HG02642 (cell line): ENCODE data around the gene FMNL2.

ENCODE experiments used
- ATAC-seq: cut with Tn5 transposase; IDR thresholded peaks from one replicate; pipeline ENCODE4 v1.9.1; 2021; ENCODE audit warnings: mild to moderate bottlenecking; ENCODE audit not compliant: unreplicated experiment, poor library complexity

FMNL2 gene

DNA sequence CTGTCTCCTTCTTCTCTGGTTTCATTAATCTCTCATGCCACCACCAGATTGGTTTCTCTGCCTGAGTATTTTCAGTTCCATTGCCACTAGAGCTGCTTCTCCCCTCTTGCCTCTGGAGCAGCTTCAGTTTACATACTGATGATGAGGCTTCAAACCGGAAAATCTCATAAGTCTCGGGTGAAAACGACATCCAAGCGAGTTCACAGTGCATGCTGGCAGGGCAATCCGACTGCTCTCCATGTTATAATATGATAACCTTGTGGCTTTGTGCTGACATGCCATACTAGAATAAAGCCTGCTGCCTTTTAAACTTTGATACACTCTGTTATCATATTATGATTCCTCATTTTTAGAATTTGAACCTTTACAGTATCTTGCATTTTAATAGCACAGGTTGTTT lies 228.8 kb downstream of the FMNL2 start:
- ATAC-seq, result no peak

GRCh38 chr2:152564754-152565551 lies 230.0 kb downstream of the FMNL2 start:
- ATAC-seq, result peak; percentile 84

DNA sequence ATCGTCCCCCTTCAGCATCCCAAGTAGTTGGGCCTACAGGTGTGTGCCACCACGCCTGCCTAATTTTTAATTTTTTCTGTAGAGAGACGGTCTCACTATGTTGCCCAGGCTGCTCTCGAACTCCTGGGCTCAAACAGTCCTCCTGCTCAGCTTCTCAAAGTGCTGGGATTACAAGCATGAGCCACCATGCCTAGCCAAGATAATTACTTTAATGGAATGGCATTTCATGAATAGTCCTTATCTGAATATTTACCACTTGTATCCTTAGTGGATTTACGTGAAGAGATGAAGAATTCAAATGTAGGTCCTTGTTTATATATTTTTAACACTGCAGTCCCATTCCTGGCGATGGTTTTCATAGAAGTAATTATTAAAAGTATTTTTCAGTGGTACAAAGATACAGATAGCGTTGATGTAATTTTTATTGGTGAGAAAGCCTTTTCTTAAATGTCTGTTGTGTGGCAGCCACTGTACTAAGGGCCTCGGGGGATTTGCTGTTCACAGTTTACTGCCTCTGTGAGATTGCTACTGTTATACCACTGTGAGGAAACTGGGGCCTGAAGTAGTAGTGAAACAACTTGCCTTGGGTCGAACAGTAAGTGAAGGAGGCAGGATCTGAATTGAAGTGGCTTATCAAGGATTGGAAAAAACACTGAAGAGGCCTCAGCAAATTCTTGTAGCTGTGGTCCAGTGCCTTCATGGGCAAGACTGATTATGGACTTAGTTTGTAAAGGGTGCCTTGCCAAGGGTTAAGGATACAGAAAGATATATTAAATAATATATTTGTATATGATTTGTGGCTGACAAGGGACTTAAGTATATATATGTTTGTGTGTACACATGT lies 231.1 kb downstream of the FMNL2 start:
- ATAC-seq, result peak; percentile 70

- peak; percentile 44 for ATAC-seq
These were observed 231.7 kb downstream of the FMNL2 start for GRCh38 chr2:152566728-152567069.

- ATAC-seq, result no peak
These were observed 233.6 kb downstream of the FMNL2 start for GRCh38 chr2:152568531-152568930.

DNA sequence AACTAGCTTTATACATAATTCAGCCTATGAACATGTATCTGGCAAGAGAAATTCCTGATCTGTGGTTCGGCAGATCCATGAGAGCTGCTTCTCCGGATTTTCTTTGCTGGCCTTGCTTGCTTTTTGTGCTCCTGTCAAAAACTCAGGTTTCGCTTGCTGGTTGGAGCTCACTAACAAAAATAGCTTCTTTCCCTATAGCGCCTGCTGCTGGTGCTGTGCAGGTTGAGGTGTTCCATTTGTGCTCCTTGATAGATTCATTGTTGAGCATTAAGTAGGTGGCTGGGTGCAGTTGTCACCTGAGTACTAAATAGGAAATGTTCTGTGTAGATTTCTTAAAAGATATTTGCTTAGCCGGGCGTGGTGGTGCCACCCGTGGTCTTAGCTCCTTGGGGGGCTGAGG lies 234.2 kb downstream of the FMNL2 start:
- no peak for ATAC-seq

DNA sequence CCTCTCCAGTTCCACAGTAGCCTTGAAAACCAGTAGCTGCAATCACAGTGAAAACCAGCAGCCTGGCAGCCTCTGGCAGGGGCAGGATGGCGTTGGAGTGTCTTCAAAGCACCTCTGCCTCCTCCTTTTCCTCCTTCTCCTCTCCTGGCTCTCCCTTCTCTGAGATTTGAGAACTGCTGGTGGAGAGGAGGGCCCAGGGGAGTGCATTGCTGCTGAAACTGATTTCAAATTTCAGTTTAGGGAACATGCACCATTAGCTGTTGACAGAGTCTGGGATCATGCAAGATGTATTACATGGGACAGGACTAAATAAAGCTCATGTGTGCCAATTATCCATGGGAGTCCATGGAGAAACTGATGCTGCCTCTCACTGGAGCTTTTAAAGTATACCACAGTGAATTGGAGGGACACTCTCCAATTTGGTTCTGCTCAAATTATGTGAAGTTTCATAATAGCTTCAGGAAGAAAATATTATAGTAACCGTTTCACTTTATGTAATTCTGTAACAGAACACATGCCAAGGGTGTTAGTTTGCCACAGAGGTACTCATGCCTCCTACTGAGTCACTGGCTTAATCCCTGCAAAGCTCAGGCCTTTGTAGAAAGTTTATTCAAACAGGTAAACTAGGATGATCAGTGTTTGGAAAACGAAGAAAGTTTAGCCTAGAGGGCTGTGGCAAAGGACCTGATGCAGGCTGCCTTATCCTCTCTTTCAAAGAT lies 236.2 kb downstream of the FMNL2 start:
- no peak for ATAC-seq

- ATAC-seq, result no peak
These were observed 237.1 kb downstream of the FMNL2 start for GRCh38 chr2:152572031-152572430.

DNA sequence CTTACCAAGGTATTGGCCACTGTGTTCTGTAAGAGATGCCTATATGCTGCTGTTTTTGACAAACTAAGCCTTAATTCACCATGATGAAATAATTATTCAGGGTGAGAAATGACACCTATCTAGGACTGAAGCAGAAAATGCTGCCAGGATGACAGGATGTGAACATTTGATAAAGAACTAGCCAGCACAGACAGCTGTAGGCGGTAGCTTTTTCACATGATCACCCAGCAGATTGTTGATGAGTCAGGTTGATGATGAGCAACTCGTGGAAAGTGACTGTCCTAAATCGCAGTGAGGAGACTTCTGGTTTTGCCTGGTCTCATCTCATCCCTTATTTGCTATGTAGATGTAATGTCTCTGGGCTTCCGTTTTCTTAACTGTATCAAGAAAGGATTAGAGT lies 238.2 kb downstream of the FMNL2 start:
- peak; percentile 94 for ATAC-seq

GRCh38 chr2:152577579-152577978 lies 242.6 kb downstream of the FMNL2 start:
- no peak for ATAC-seq

- ATAC-seq, result no peak
These were observed 243.6 kb downstream of the FMNL2 start for GRCh38 chr2:152578573-152578972.

- no peak for ATAC-seq
These were observed 245.7 kb downstream of the FMNL2 start for GRCh38 chr2:152580714-152581113.

GRCh38 chr2:152581360-152581759 lies 246.4 kb downstream of the FMNL2 start:
- ATAC-seq, result no peak

DNA sequence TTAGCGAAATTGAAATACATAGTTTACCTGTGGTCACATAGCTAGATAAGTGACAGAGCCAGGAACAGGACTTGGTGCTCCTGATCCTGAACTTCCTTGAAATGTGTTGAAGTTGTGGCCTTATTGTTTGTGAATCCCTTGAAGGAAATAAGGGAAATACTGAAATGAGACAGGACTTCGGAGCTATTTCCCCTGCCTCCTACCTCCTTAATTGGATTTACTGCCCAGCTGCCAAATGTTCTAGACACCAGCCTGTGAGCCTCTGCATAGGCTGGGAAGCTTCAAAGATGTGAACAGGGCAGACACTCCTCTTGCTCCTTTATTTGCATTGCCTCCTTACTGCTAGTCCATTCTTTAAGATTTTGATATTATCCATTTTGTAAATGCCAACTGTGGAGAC lies 247.1 kb downstream of the FMNL2 start:
- no peak for ATAC-seq

DNA sequence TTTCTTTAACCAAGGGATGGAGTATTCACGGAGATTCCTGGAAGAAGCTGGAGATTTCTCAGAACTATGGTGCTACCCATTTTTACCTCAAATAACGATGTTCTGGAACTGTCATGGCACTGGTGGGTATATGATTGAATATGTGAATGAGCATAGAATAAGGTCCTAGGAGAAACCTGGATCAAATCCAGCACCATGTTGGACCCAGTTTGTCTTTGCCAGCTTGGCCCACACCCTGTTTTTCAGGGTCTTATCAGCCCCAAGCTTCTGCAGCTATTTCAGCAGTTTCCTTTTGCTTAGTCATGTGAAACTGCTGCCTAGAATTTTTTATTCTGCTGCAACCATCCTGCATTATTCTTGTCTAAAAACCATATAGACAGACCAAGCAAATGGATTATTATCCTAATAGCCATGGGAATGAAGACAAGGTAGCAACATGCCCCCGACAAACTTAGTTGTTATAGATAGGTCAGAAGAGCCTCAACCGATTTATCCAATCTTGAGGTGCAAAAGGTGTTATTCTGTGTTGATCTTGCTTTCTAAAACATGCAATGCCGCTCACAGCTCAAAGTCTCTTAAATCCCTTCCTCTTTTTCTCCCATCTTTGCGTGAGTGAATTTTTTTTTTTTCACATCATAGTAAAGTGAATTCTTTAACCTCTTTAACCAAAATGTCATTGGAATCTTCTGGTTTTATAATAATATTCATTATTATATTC lies 248.7 kb downstream of the FMNL2 start:
- no peak for ATAC-seq

DNA sequence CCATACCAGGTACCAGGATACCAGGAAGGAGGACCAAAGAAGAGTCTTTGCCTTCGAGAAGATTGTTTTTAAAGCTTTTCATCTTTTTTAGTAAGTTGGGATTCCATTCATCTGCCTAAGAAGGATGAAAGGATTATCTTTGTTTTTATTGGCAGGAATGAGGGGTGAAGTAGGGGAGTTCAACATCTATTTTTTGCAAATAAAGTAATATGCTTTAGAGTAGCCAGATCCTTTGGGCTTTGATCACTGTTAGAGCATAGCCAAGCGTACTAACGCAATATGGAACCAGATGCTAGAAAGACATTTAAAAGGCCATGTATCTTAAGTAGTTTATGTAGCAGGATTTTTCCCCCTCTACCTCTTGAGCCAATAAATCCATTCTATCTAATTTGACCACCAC lies 249.3 kb downstream of the FMNL2 start:
- ATAC-seq, result no peak

- no peak for ATAC-seq
These were observed 251.0 kb downstream of the FMNL2 start for GRCh38 chr2:152585830-152586484.

GRCh38 chr2:152587187-152587947 lies 252.4 kb downstream of the FMNL2 start:
- no peak for ATAC-seq

DNA sequence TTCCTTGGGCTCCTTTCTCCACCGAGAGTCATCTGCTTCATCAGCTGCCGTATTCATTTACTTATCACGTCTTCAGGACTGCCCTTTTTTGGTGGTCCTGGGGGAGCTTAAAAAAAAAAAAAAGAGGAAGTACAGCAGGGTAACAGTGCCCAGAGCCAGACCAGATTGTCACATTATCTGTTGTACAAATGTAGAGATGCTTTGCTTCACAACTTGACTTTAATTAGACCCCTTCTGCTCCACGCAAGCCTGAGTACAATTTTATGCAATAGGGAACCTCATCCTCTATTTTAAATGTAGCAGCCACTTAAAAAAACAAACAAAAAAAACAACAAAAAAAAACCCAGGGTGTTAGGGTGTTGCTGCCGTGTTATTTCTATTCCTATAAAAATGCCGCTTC lies 254.0 kb downstream of the FMNL2 start:
- ATAC-seq, result no peak
